DMS79 (cell line): ENCODE measurements around the gene AURKB.
"Not testable (repeated sequence)": the region's sequence is repeated elsewhere in the genome, so short reads cannot be mapped to it uniquely, and the experiment has no call there.

Experiments used
- DNase-seq: peaks from one replicate; lab custom pipeline; 2025; lab: John Stamatoyannopoulos, UW

The AURKB gene

DNA sequence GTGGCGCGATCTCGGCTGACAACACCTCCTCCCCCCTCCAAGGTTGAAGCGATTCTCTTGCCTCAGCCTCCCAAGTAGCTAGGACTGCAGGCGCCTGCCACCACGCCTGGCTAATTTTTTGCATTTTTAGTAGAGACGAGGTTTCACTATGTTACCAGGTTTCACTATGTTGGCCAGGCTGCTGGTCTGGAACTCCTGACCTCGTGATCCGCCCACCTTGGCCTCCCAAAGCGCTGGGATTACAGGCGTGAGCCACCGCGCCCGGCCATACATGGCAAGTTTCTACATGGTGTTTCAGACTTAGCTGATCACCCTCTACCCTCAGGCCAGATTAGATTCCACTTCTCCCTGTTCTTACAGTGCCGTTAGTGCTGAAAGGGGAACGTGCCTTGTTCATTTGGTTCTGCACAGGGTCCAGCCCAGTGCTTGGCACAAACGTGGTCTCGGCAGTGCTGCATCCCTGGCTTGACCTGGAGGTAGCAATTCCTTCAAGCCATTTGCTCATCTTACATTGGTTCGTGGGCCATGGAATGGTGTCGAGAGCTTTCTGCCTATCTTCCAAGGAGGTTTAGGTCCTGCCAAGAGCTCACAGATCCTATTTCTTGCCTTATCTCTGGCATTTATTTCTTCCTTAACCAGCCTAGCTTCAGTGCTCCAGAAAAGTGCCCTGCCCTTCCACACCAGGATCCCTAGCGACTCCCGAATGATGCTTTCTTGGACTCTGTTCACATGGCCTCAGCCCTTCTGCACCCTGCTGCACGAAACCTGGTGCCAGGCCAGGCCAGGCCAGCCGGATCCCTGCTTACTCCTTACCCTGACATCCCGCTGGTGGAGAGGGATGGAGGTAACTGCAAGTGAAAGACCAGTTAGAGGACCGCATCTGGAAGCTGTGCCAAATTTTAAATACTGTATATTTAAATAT lies 14.8 kb upstream of the AURKB start:
- DNase-seq = no peak

DNA sequence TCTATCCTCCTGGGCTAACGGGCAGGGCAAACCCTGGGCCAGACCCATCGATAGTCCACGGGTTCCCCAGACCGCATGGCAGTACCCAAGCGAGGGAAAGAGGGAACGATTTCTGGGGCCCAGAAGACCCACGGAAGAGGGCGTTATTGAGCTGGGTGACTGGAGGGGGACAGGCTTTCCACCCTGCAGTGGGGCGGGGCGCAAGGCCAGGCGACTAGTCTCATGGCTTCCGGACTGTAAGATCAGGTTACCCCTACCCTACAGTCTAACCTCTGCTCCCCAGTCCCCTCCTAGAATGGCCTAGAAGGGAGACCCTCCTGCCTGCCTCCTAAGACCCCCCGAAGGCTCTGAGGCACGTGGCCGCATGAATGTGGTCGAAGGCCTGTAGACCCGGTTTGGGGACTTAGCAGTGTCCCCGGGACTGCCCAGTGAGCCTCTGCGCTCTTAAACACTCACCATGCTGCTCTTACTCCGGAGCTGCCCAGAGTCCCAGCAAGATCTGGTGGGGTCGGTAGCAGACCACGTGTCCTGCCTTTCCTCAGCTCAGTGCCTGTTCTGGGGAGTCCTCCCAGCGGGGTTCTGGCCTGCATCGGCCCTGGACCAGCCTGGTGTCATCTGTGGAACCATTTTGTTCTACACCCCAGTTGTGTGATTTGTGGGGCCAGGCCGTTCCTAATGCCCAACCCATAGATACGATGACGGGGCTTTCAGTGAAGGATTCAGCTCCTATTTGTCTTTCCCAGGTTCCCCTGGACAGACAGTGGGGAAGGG lies 13.2 kb upstream of the AURKB start:
- DNase-seq = no peak

DNA sequence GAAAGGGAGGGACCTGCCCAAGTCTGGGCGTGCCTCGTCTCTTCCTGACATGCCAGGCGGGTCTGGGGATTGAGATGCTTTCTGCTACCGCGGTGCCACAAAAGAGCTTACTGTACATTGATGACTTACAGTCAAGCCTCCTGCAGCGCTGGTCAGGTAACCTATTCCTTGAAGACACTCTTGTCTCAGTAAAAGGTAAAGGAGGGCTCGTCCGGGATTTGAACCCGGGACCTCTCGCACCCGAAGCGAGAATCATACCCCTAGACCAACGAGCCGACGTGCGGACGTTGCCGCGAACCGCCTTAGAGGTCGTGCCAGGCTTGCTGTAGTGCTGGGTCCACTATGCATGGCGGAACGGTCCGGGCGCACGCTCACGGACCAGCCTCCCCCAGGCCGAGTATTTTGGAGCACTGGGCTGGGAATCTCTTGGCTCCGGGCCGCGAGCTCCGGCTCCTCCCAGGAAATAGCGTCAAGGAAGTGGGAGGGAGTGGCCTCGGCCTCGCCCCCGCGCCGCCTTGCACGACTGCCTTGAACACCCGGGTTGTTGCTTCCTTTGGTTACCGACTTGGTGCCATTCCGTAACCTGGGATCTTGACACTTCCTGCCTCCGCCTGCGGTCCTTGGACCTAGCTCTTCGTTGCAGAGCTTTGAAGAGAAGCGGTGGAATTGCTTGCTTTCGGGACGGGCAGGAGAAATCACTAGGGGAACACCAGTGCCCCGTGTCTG lies 12.4 kb upstream of the AURKB start:
- DNase-seq = peak; percentile 37

DNA sequence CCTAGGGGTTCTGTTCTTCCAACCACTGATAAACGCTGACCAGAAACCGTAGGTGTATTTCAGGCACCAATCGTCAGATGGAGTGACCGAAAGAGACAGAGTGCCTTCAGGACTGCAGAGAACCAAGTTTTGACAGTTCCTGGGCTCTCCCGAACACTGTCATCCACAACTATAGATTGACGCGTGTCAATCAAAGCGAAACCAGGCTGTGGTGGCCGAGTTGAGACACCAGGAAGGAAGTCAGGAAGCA lies 11.9 kb upstream of the AURKB start:
- no peak for DNase-seq

DNA sequence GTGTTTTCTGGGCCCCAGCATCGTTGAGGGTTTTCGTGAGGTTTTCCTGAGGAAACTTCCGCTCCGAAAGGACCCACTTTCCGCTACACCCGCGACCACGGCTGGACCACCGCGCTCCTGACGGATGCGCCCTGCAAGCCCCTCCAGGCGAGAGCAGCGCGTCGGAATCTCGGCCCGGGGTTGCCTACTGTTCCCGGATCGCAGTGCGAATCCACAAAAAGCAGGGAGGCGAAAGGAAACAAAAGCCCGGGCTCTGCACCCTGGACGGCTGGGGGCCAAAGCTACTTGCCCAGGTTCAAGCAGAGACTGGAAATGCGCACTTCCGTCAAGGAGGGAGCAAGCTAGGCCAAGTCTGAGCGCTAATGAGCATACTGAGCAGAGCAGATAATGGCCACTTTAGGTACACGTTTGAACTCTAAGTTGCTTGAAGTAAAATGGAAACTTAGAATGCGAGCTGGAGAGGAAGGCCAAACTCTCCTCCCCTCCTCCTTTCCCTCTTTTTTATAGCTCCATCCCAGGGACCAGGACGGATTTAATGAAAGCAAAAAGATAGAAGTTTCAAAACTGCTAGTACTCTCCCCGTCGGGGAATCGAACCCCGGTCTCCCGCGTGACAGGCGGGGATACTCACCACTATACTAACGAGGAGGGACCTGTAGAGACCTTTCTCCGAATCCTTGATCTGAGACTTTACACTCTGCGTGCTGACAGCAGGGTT lies 11.4 kb upstream of the AURKB start:
- peak; percentile 58 for DNase-seq

DNA sequence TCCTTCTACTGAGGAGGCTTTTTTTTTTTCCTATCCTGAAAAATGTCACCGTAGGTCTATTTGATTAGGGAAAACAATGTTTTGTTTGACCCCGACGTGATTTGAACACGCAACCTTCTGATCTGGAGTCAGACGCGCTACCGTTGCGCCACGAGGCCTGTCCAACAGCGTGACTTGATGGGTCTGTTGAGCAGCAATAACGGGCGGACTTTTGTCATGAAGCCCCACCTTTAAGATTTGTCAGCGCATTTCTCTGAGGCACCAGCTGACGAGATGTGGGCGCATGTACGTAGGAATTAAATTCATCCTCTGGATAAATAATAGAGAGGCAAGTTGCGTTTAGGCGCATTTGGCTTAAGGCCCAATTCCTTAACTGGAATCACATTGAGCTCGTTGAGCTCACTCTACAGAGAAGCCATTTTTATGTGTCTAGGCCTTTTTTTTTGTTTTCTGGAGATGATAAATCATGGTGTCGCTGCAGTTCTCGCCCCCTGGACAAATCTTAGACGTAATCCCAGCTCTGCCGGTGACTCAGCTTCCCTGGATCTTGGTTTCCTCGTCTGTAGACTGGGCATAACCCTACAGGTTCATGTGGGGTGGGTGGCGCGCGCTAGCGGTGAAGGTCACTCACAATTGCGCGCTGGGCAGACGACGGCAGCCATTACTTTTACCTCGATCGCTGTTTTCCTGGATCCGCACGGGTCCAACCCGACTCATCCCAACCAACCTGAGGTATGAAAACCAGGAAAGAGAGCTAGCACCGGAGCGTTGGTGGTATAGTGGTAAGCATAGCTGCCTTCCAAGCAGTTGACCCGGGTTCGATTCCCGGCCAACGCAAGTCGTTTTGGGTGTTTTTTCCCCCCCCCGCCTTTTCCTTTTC lies 10.6 kb upstream of the AURKB start:
- DNase-seq = peak; percentile 65

DNA sequence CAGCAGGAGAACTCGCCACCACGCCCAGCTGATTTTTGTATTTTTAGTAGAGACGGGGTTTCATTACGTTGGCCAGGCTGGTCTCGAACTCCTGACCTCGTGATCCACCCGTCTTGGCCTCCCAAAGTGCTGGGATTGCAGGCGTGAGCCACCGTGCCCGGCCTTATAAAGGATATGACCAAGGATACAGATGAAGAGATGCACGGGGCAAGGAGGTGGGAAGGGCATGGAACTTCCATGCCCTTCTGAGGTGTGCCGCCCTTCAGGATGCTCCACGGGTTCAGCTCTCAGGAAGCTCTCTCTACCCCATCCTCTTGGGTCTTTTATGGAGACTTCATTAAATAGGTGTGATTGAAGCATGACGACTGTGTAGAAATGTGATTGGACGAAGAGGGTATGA lies 3.6 kb upstream of the AURKB start:
- DNase-seq = not testable (repeated sequence)

DNA sequence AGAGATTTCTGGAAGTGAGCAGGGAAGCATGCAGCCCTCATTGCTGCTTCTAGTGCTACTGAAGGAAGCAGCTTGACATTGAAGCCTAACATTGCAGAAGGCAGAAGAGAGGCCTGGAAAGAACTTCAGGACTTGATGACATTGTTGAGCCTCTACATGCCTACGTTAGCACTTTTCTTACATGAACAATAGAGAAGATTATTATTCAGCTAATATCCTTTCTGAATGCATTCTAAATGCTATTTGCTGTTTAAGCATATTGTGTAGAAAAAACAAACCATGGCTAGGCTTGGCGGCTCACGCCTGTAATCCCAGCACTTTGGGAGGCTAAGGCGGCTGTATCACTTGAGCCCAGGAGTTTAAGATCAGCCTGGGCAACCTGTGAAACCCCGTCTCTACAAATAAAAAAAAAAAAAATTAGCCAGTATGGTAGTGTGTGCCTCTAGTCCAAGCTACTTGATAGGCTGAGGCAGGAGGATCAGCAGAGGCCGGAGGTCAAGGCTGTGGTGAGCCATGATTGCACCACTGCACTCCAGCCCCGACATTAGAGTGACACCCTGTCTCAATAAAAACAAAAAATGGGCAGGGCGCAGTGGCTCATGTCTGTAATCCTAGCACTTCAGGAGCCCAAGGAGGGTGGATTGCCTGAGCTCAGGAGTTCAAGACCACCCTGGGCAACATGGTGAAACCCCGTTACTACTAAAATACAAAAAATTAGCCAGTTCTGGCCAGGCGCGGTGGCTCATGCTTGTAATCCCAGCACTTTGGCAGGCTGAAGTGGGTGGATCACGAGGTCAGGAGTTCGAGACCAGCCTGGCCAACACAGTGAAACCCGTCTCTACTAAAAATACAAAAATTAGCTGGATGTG lies 2.2 kb upstream of the AURKB start:
- no peak for DNase-seq

DNA sequence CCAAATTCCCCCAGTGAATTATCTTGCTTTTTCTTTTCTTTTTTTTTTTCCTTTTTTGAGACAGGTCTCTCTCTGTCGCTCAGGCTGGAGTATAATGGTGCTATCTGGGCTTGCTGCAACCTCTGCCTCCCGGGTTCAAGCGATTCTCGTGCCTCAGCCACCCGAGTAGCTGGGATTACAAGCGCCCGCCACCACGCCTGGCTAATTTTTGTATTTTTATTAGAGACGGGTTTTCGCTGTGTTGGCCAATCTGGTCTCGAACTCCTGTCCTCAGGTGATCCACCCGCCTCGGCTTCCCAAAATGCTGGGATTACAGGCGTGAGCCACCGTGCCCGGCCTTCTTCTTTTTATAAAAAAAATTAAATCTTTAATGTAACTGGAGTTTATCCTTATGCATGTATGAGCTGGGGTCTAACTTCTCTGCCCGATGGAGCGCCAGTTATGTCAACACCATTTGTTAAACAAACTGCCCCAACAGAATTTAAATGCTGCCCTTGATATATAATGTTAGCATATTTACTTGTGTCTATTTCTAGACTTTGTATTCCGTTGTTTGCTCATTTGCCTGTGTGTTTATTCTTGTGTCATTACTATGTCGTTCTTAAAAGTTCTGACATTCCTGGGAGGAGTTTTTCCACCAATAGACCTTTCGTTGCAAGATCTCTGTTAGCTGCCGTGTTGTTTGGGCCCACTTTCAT lies 535 bp upstream of the AURKB start:
- DNase-seq = no peak

DNA sequence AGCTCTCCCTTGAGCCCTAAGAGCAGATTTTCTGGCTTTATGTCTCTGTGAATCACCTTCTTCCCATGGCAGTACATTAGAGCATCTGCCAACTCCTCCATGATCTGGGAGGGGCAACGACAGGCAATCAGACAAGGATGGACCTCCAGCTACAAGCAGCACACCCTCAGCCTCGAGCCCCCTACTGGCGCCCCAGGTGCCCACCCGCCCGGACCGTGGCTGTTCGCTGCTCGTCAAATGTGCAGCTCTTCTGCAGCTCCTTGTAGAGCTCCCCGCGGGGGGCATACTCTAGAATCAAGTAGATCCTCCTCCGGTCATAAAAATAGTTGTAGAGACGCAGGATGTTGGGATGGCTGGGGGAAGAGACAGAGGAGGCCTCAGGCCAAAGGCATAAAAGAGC lies 3.8 kb downstream of the AURKB start:
- DNase-seq = no peak

DNA sequence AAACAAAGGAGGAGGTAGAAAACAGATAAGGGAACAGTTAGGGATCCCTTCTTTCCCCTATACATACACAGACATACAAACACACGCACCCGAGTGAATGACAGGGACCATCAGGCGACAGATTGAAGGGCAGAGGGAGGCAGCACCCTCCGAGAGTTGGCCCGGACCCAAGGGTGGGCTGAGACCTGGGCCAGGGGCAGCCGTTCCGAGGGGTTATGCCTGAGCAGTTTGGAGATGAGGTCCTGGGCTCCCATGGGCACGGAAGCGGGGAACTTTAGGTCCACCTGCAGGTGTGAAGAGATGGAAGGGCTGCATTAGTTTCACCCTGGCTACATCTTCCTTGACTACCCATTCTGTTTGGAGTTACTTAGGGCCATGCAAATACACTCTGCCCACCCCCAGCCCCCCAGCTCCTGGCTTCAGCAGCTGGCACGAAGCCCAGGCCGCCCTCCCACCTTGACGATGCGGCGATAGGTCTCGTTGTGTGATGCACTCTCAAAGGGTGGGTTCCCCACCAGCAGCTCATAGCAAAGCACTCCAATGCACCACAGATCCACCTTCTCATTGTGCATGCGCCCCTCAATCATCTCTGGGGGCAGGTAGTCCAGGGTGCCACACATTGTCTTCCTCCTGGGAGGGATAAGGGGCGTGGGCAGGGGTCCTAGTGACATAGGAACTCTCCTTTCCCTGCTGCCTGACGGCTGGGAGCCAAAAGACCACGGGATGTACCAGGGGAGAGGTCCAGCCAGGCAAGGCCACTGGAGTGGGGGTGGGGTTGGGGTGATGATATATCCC lies 5.4 kb downstream of the AURKB start:
- no peak for DNase-seq

DNA sequence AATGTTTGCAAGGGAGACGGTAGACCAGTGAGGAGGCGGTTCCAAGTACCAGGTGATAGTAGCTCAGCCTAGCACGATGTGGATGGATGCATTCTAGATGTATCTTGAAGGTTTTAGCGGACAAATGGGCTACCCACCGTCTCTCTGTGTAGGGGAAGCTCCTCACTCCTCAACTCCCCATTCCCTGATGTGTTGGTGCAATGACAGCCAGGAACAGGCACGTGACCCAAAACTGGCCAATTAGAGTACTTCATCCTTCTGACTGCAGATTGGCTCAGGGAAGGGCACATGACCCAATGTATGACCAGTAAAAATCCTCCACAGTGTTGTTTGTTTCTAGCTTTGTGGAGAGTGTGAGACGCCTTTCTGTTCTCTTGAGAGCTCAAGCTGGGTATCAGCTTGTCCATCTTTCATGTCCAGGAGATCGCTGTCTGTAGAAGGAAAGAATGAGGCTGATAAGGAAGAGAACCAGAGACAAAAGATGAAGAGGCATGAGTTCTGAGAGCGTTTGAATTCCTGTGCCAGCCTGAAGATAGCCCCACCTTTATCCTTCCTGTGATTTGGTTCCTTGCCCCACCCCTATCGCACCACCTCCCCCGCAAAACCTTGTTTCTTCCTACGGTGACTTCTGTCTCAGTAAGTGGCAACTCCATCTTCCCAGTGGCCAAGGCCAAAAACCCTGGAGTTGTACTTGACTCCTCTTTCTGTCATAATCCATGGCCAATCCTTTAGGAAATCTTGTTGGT lies 18.1 kb downstream of the AURKB start:
- DNase-seq = no peak

DNA sequence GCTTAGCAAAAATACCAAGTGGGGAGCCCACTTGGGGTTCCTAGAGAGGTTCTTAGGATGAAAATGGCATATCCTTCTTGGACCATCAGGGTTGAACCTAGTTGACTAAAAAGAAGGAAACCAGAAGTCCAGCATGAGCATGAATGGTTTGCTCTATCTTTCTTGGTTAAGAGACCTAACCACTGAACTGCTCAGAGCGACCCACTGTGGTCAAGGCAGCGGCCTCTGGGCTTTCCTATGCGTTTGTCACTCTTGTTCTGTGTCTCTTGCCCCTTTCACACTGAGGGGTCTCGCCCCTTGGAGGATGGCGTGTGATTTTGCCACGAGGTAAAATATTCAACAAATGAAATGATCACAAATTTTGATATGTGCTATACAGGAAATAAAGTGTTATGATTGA lies 19.9 kb downstream of the AURKB start:
- no peak for DNase-seq

DNA sequence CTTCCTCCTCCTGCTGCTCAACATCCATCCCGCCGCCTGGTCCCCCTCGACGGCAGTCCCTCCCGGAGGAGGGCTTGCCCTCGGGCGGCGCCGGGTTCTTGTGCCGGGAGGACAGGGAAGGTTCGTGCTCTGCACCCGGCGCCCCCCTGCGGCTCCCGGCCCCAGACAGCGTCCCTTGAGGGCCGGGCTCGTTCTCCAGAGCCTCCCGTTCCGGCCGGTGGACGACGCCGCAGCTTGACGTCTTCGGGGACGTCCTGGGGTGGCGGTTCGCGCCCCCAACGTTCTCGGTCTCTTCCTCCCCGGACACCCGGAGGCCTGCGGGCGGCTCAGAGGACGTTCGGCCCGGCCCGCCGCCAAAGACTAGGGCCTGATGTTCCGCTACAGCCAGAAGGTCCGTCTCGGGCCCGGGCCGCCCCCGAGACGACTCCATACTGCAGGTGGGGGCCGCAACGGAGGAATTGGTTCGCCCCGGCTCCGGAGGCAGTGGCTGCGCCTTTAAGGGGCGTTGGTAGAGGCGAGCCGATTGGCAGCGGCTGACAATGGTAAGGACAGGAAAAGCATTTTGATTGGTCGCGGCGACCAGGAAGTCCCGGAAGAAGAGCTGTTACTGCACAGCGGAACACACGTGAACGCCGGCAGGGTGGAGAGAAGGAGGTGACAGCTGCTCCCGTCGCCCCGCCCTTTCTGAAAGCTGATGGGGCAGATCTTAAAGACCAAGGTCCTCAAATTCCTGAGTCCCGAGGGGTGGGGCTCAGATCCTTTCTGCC lies 20.5 kb downstream of the AURKB start, which contains the start of gene BORCS6:
Gene BORCS6, minus strand, starts transcription at position 470 of the 767 bp plus-strand sequence. Its CDS starts 40 bp downstream, at position 430.
- DNase-seq = peak; percentile 94

DNA sequence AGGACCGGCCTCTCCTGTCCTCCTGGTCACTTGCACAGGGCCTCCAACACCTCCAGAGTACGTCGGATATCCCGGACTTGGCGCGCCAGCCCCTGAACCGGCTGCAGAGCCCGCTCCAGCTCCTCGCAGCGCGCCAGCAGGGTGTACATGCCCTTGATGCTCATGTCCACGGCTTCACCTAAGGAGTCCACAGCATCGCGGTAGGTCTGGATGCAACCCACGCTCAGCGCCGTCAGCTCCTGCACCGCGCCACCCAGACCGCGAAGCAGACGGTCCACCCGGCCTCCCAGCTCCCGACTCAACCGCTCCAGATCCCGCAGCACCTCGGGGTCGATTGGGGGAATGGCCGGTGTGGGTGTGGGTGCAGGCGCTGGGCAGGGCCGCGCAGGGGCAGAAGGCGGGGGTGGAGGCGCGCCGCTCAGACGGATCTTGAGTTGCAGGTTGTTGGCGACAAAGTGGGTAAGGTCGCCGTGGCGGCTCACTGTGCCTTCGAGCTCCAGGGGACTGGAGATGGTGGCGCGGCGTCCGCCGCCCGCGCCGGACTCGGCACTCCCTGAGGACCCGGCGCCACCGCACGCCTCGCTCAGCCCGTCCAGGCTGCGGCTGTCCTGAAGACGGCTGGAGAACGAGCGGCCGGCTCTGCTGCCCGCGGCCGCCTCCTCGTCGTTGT lies 21.2 kb downstream of the AURKB start:
- DNase-seq = no peak

DNA sequence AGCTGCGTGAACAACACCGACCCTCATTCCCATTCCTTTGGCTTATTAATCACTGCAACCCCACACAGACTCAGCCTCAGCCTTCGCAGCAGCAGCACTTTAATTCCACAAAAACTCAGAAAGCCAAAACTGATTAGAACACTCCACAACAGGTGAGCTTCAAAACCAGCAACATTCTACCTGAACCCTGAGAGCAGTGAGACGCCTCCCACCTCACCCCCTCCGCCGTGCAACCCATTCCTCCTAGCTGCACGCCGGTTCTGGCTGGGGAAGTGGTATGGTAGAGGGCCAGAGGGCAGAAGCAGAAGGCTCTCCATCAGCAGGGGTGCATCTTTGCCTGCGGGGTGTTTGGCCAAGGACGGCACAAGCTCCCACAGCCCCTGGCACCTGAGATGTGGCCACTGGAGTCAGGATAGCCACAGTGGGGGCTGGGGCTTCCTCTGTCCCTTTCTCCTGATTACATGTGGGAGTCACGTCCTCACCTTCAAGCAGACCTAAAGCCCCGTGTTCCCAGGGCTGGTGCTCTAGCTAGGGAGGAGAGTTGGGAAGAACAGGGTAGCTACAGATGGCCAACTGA lies 22.0 kb downstream of the AURKB start:
- no peak for DNase-seq
